Measurements from ENCODE around the gene CA10. TPM values are rescaled to one million over a fixed set of nuclear protein-coding genes. Genes with fewer than 3 reads are reported as not detected.

CA10 gene
- total RNA-seq, 1 donor, result not detected

DNA sequence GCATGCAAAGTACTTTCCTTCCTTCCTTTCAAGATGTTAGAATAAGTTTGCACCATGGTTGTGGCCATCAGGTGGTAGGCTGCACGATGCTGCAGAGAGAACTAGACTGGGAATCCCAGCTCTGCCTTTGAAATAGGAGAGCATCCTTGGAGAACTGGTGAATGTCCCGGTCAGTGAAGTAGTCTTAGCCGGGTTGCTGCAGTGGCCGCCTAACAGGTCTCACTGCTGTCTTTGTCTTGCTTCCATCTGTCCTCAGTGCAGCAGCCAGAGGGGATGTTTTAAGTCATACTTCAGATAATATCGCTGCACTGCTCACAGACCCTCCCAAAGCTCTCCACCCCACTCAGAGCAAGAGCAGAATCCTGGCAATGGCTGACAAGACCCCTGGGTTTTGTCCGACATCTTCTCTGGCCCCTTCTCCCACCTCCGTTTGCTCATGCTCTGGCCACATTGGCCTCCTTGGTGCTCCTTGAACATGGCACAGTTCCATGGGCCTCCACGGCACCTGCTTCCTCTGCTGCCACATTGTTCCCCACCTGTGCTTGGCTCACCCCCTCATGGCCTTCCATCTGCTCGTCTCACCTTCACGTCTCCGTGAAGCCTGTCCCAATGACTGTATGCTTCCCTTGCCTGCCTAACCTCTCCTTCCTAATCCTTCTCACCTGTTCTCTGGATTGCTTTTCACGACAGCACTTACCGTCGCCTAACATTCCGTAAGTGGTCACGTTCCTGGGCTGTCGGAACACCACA is 458.3 kb downstream of the CA10 start:
- TF ChIP-seq, protein P1, sequence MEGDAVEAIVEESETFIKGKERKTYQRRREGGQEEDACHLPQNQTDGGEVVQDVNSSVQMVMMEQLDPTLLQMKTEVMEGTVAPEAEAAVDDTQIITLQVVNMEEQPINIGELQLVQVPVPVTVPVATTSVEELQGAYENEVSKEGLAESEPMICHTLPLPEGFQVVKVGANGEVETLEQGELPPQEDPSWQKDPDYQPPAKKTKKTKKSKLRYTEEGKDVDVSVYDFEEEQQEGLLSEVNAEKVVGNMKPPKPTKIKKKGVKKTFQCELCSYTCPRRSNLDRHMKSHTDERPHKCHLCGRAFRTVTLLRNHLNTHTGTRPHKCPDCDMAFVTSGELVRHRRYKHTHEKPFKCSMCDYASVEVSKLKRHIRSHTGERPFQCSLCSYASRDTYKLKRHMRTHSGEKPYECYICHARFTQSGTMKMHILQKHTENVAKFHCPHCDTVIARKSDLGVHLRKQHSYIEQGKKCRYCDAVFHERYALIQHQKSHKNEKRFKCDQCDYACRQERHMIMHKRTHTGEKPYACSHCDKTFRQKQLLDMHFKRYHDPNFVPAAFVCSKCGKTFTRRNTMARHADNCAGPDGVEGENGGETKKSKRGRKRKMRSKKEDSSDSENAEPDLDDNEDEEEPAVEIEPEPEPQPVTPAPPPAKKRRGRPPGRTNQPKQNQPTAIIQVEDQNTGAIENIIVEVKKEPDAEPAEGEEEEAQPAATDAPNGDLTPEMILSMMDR (IDR thresholded peaks at IDR 0.05; ENCODE audit: insufficient read depth, low read depth, low read length), result no peak
- DNase-seq (ENCODE audit: low read depth), result no peak
- no peak overlapping the region for H3K4me3 ChIP-seq (ENCODE audit: low read depth, low read length)

DNA sequence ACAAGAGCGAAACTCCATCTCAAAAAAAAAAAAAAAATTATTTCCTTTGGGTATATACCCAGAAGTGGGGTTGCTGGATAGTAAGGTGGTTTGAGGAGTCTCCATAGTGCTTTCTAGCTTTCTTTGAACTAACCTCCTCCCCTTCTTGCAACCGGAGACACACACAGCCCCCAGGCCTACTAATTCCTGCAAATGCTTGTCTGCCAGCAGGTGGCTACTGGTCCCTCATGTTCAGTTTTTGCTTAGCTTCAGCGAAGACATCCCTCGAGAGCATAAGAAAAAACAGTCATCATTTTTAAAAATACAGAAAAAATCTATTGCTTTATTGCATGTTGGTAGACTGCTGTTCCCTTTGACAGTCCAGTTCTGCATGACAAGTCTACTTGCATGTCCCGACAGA is 459.2 kb downstream of the CA10 start:
- no peak for DNase-seq (ENCODE audit: low read depth)
- H3K4me3 ChIP-seq (ENCODE audit: low read depth, low read length), result no peak overlapping the region
- TF ChIP-seq, protein P1 (IDR thresholded peaks at IDR 0.05; ENCODE audit: insufficient read depth, low read depth, low read length), result no peak

DNA sequence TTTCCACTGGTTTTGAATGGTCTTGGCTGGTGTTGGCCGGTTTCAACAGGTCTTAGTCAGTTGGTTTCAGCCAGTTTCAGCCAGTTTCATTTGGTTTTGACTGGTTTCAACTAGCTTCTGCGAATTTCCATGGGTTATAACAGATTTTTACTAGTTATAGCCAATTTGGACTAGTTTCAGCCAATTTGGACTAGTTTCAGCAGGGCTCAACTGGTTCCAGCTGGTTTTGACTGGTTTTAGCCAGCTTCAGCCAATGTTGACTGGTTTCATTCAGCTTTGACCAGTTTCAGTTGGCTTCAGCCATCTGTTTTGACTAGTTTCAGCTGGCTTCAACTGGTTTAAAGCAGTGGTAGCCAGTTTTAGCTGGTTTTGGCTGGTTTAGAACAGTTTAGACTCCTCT is 465.6 kb downstream of the CA10 start:
- TF ChIP-seq, protein P1 (IDR thresholded peaks at IDR 0.05; ENCODE audit: insufficient read depth, low read depth, low read length), result no peak
- DNase-seq (ENCODE audit: low read depth), result no peak
- no peak overlapping the region for H3K4me3 ChIP-seq (ENCODE audit: low read depth, low read length)

- TF ChIP-seq, protein P1 (IDR thresholded peaks at IDR 0.05; ENCODE audit: insufficient read depth, low read depth, low read length), result no peak
- H3K4me3 ChIP-seq (ENCODE audit: low read depth, low read length), result no peak overlapping the region
- DNase-seq (ENCODE audit: low read depth), result no peak
These were observed 470.6 kb downstream of the CA10 start for GRCh38 chr17:51687887-51688286.

DNA sequence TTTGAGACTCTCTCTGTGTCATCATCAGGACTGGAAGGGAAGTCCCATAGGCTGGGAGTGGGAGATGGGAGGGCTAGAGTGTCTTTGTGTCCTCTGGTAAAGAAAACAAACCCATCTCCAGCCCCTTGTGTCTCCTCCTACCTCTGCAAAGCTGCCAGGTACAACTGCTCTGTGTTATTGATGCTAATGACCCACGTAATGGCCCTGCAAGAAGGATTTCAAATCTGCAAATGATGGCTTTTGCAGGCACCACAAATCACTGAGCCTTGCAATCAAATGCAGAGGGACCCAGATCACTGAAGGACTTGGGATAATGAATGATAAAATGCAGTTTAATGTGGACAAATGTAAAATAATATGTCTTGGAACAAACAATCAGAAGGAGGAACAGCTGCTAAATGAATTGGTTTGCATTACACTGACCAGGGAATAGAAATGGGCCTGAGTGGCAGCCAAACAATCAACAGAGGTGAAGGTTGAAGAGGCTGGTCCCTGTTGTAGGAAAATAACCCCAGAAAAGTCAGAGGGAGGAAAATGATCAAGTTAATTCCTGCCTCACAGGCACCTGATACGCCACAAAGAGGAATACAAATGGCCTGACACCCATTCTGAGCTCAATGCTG is 473.1 kb downstream of the CA10 start:
- no peak overlapping the region for H3K4me3 ChIP-seq (ENCODE audit: low read depth, low read length)
- no peak for DNase-seq (ENCODE audit: low read depth)
- TF ChIP-seq, protein P1 (IDR thresholded peaks at IDR 0.05; ENCODE audit: insufficient read depth, low read depth, low read length), result no peak

DNA sequence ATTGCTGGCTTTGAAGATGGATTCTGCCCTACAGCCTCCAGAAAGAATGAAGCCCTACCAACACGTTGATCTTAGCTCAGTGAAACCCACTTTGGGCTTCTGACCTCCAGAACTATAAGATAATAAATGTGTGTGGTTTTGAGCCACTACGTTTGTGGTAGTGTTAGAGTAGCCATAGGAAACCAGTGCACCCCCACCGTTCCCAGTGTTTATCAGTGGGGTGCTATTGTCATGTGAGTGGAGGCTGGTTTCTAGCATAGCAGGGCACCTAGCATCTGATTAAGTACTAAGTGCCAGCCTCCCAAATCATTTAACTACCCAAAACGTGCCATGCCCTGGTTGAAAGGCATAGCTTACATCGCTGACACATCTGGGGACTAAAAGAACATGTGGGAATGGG is 474.3 kb downstream of the CA10 start:
- no peak for DNase-seq (ENCODE audit: low read depth)
- TF ChIP-seq, protein P1 (IDR thresholded peaks at IDR 0.05; ENCODE audit: insufficient read depth, low read depth, low read length), result no peak
- H3K4me3 ChIP-seq (ENCODE audit: low read depth, low read length), result no peak overlapping the region
